ENCODE data around the gene MRO.

- TF ChIP-seq POLR2A (IDR thresholded peaks at IDR 0.05; ENCODE audit: low read length): no peak
- TF ChIP-seq GATA1 (IDR thresholded peaks at IDR 0.05; ENCODE audit: low read depth, low read length): no peak
Observed at GRCh38 chr18:50745945-50746344, 73.9 kb downstream of the MRO start.
